HepG2 (cell line): ENCODE measurements around the gene CSNK1D. TPM values are rescaled to one million over a fixed set of nuclear protein-coding genes. Genes with fewer than 3 reads are reported as not detected.
A peak's percentile ranks its signal among the peaks of the same experiment; 100 is the strongest.

Experiments
- BATF2 ChIP-seq: sonication (generic); formaldehyde crosslinking; IDR thresholded peaks from 2 replicates; pipeline ENCODE4 v1.8.0; 2022; ENCODE audit warnings: mild to moderate bottlenecking, missing genetic modification reagents, moderate library complexity
- CCAR2 ChIP-seq: fragments of 200-400 bp; formaldehyde crosslinking; optimal IDR thresholded peaks from 2 replicates; pipeline ENCODE3; 2018; ENCODE audit warnings: low read depth, mild to moderate bottlenecking, low read length, moderate library complexity
- EZH2 ChIP-seq: conservative IDR thresholded peaks from 2 replicates; pipeline ENCODE4 v1.6.1; 2012; ENCODE audit warnings: mild to moderate bottlenecking, low read depth, low read length, moderate library complexity
- HNRNPK ChIP-seq: fragments of 200-400 bp; formaldehyde crosslinking; IDR thresholded peaks from 2 replicates; pipeline ENCODE4 v1.6.1; 2018; ENCODE audit warnings: low read length, low read depth, moderate library complexity, mild to moderate bottlenecking; ENCODE audit not compliant: poor library complexity, severe bottlenecking
- KMT2A ChIP-seq: sonication (generic); formaldehyde crosslinking; IDR thresholded peaks from 2 replicates; pipeline ENCODE4 v1.4.0; 2020; ENCODE audit warnings: missing genetic modification reagents
- MAFK ChIP-seq, 2 experiments: IDR thresholded peaks in 1 of 2; conservative IDR thresholded peaks in 1 of 2; 2 replicates each; pipeline ENCODE4 v1.6.1; 2011; ENCODE audit warnings: improper control_type of control experiment in 2 of 2, low read length in 2 of 2
- MED1 ChIP-seq: sonication (generic); formaldehyde crosslinking; IDR thresholded peaks from 2 replicates; pipeline ENCODE4 v1.4.0; 2020; ENCODE audit warnings: missing genetic modification reagents
- PRDM4 ChIP-seq: sonication (generic); formaldehyde crosslinking; IDR thresholded peaks from 2 replicates; pipeline ENCODE4 v1.9.0; 2021; ENCODE audit warnings: missing genetic modification reagents, borderline replicate concordance
- RBAK ChIP-seq: sonication (generic); formaldehyde crosslinking; IDR thresholded peaks from 2 replicates; pipeline ENCODE4 v1.5.1; 2020; ENCODE audit warnings: mild to moderate bottlenecking, missing genetic modification reagents
- SIX1 ChIP-seq: sonication (generic); formaldehyde crosslinking; IDR thresholded peaks from 2 replicates; pipeline ENCODE4 v1.4.0; 2020; ENCODE audit warnings: missing genetic modification reagents, borderline replicate concordance
- TCF7L2 ChIP-seq: IDR thresholded peaks from 2 replicates; pipeline ENCODE4 v1.6.1; 2011; ENCODE audit warnings: mild to moderate bottlenecking, low read depth, low read length, moderate library complexity
- YEATS4 ChIP-seq: sonication (generic); formaldehyde crosslinking; IDR thresholded peaks from 2 replicates; pipeline ENCODE4 v1.4.0; 2020; ENCODE audit warnings: missing genetic modification reagents, borderline replicate concordance
- ZC3H4 ChIP-seq: sonication (generic); formaldehyde crosslinking; IDR thresholded peaks from 2 replicates; pipeline ENCODE4 v1.4.0; 2020; ENCODE audit warnings: missing genetic modification reagents, borderline replicate concordance
- ZFP36L2 ChIP-seq: sonication (generic); formaldehyde crosslinking; IDR thresholded peaks from 2 replicates; pipeline ENCODE4 v1.4.0; 2020; ENCODE audit warnings: missing genetic modification reagents
- ZFP62 ChIP-seq: sonication (generic); formaldehyde crosslinking; IDR thresholded peaks from 2 replicates; pipeline ENCODE4 v1.4.0; 2020; ENCODE audit warnings: missing genetic modification reagents
- ZNF136 ChIP-seq: sonication (generic); formaldehyde crosslinking; IDR thresholded peaks from 2 replicates; pipeline ENCODE4 v1.8.1; 2022; ENCODE audit warnings: low read depth, mild to moderate bottlenecking, moderate library complexity, missing genetic modification reagents
- ZNF616 ChIP-seq: sonication (generic); formaldehyde crosslinking; IDR thresholded peaks from 2 replicates; pipeline ENCODE4 v1.5.0; 2020; ENCODE audit warnings: low read depth, mild to moderate bottlenecking, missing genetic modification reagents
- ZNF737 ChIP-seq: sonication (generic); formaldehyde crosslinking; IDR thresholded peaks from 2 replicates; pipeline ENCODE4 v1.5.0; 2020; ENCODE audit warnings: missing genetic modification reagents, mild to moderate bottlenecking, borderline replicate concordance
- polyA plus RNA-seq, 8 experiments: library from polyadenylated mRNA; depleted of rRNA in 3 of 8; stranded (reverse) in 7 of 8; unstranded in 1 of 8; fragments of >200 nt; fragmentation: Illumina TruSeq in 4 of 8; extraction: Trizol in 4 of 8; gene quantifications; 2 replicates each; pipeline versions ENCODE4 v1.2.1 to v1.2.3, GENCODE V29; 2011 to 2016; ENCODE audit warnings: low read depth in 4 of 8, missing spikeins in 1 of 8, mixed read lengths in 1 of 8; ENCODE audit not compliant: insufficient read depth in 1 of 8
- total RNA-seq, 5 experiments: library from RNA; depleted of rRNA; stranded (reverse); fragments of >200 nt; fragmentation: Illumina TruSeq; extraction: Trizol; gene quantifications; 2 replicates each; pipeline ENCODE4 v1.2.3, GENCODE V29; 2016; ENCODE audit warnings: low read depth in 1 of 5
- TF ChIP-seq, protein P1 (sequence below): sonication (generic); formaldehyde crosslinking; IDR thresholded peaks from 2 replicates; pipeline ENCODE4 v1.5.0; 2020; ENCODE audit warnings: mild to moderate bottlenecking, missing genetic modification reagents, borderline replicate concordance

The CSNK1D gene
- total and polyA plus RNA-seq, 2 of the 13 experiments (the other 11 are each of a cell fraction or from before 2014, with no cell fraction given), result 31.5 to 128 TPM

GRCh38 chr17:82229698-82230608 is 43.5 kb downstream of the CSNK1D start (continued):
- no peak for TF ChIP-seq PRDM4 (CRISPR knock-in tag)
- TF ChIP-seq EZH2, result no peak
- no peak for TF ChIP-seq MAFK (conservative IDR thresholded peaks at IDR 0.05 in 1 of 2, IDR thresholded peaks at IDR 0.05 in 1 of 2; ENCODE audit: low read length in 2 of 2)
- TF ChIP-seq ZC3H4 (CRISPR knock-in tag), result peak; percentile 50; the same call in 1 of the 2 replicates
- TF ChIP-seq SIX1 (CRISPR knock-in tag), result no peak
- no peak for TF ChIP-seq CCAR2
- TF ChIP-seq ZNF737 (CRISPR knock-in tag), result no peak
- TF ChIP-seq KMT2A (CRISPR knock-in tag), result 0 out of 2 replicates have a peak, but pooled peaks have one; percentile 13
- no peak for TF ChIP-seq ZNF136 (CRISPR knock-in tag)
- TF ChIP-seq HNRNPK, result no peak
- no peak for TF ChIP-seq TCF7L2
- no peak for TF ChIP-seq ZNF616 (CRISPR knock-in tag)
- TF ChIP-seq, protein P1, sequence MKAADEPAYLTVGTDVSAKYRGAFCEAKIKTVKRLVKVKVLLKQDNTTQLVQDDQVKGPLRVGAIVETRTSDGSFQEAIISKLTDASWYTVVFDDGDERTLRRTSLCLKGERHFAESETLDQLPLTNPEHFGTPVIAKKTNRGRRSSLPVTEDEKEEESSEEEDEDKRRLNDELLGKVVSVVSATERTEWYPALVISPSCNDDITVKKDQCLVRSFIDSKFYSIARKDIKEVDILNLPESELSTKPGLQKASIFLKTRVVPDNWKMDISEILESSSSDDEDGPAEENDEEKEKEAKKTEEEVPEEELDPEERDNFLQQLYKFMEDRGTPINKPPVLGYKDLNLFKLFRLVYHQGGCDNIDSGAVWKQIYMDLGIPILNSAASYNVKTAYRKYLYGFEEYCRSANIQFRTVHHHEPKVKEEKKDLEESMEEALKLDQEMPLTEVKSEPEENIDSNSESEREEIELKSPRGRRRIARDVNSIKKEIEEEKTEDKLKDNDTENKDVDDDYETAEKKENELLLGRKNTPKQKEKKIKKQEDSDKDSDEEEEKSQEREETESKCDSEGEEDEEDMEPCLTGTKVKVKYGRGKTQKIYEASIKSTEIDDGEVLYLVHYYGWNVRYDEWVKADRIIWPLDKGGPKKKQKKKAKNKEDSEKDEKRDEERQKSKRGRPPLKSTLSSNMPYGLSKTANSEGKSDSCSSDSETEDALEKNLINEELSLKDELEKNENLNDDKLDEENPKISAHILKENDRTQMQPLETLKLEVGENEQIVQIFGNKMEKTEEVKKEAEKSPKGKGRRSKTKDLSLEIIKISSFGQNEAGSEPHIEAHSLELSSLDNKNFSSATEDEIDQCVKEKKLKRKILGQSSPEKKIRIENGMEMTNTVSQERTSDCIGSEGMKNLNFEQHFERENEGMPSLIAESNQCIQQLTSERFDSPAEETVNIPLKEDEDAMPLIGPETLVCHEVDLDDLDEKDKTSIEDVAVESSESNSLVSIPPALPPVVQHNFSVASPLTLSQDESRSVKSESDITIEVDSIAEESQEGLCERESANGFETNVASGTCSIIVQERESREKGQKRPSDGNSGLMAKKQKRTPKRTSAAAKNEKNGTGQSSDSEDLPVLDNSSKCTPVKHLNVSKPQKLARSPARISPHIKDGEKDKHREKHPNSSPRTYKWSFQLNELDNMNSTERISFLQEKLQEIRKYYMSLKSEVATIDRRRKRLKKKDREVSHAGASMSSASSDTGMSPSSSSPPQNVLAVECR (CRISPR knock-in tag), result peak; percentile 4; the same call in 1 of the 2 replicates
- TF ChIP-seq YEATS4 (CRISPR knock-in tag), result no peak
- TF ChIP-seq RBAK, result 0 out of 2 replicates have a peak, but pooled peaks have one; percentile 62
- no peak for TF ChIP-seq ZFP62 (CRISPR knock-in tag)
- peak; percentile 64 for TF ChIP-seq BATF2 (CRISPR knock-in tag)
- peak; percentile 33; the same call in 1 of the 2 replicates for TF ChIP-seq MED1 (CRISPR knock-in tag)
- TF ChIP-seq ZFP36L2 (CRISPR knock-in tag), result no peak
